Suprapubic skin (tissue), 4 donors: Measurements from ENCODE around the gene KCNK17. TPM values are rescaled to one million over a fixed set of nuclear protein-coding genes. Genes with fewer than 3 reads are reported as not detected.

Experiments used
- DNase-seq, 2 donors: peaks; one replicate each; pipeline ENCODE4 v3.0.0-alpha.2; 2019; ENCODE audit warnings: low spot score in 2 of 2
- H3K27ac ChIP-seq: fragments of 200-600 bp; sonication (generic); one replicate; pipeline ENCODE4 v1.5.1; 2019
- H3K27me3 ChIP-seq: fragments of 200-600 bp; sonication (generic); one replicate; pipeline ENCODE4 v1.5.1; 2019
- H3K36me3 ChIP-seq: fragments of 200-600 bp; sonication (generic); one replicate; pipeline ENCODE4 v1.5.1; 2019
- H3K4me1 ChIP-seq: fragments of 200-600 bp; sonication (generic); one replicate; pipeline ENCODE4 v1.5.1; 2019
- H3K4me3 ChIP-seq: fragments of 200-600 bp; sonication (generic); one replicate; pipeline ENCODE4 v1.5.1; 2019; ENCODE audit warnings: mild to moderate bottlenecking
- H3K9me3 ChIP-seq: fragments of 200-600 bp; sonication (generic); one replicate; pipeline ENCODE4 v1.5.1; 2019
- EP300 ChIP-seq: sonication (generic); formaldehyde crosslinking; IDR thresholded peaks from one replicate; pipeline ENCODE4 v1.6.1; 2017; ENCODE audit warnings: antibody characterized with exemption
- POLR2A ChIP-seq, 2 donors: fragments of 450-650 bp; IDR thresholded peaks; one replicate each; pipeline ENCODE4 v1.6.1; 2017; ENCODE audit warnings: antibody characterized with exemption in 2 of 2, mild to moderate bottlenecking in 2 of 2, moderate library complexity in 2 of 2
- POLR2AphosphoS5 ChIP-seq, 3 donors: sonication (generic); formaldehyde crosslinking; IDR thresholded peaks; one replicate each; pipeline ENCODE4 v1.6.1; 2017; ENCODE audit warnings: antibody characterized with exemption in 3 of 3
- WGBS: methylation state at CpG from one replicate; pipeline ENCODE4 v1.1.5; 2018; 5-methylcytosine and 5-hydroxymethylcytosine counted together
- total RNA-seq, 4 donors: library from RNA; depleted of rRNA; stranded (reverse); fragments of >200 nt; gene quantifications; one replicate each; pipeline ENCODE4 v1.1.0, GENCODE V29; 2016
- TF ChIP-seq, protein P1 (sequence below), 2 donors: fragments of 200-600 bp in 1 of 2; fragments of 450-650 bp in 1 of 2; sonication (generic) in 1 of 2; IDR thresholded peaks; one replicate each; pipeline ENCODE4 v1.5.1; 2016 to 2019; ENCODE audit warnings: antibody characterized with exemption in 2 of 2, mild to moderate bottlenecking in 1 of 2, moderate library complexity in 1 of 2

Gene KCNK17
- total RNA-seq, 4 donors from 2014 or later = not detected

DNA sequence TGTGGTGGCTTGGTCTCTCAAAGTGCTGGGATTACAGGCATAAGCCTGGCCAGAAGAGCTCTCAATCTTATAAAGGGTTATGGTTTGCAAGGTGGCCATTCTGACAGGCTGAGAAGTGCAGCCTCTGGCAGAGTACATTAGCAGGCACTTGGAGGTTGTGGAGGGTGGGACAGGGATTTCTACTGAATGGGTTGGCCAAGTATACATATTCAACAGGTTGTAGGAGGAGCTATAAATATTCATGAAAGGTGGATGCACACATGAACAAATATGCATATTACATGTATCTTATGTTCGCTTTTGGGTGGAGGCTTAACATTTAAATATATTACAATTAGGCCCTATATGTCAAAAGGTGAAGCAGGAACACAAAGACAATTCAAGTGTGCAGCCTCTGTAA, 64.9 kb downstream of the KCNK17 start:
- WGBS = 77% methylated on average over 1 of the region's 1 CpG
- Histone ChIP-seq H3K27ac (no peak overlapping the region), H3K4me1 (no peaks in the 10 kb centered on the region), H3K4me3 (no peak overlapping the region), H3K36me3 (no peaks in the 10 kb centered on the region), H3K27me3 (peaks cover 8% of the 10 kb centered on the region), H3K9me3 (no peaks in the 10 kb centered on the region)
- no peak for DNase-seq
- TF ChIP-seq POLR2A (IDR thresholded peaks at IDR 0.05) = no peak
- TF ChIP-seq EP300 = no peak
- no peak for TF ChIP-seq POLR2AphosphoS5 (IDR thresholded peaks at IDR 0.05)
- TF ChIP-seq, protein P1, sequence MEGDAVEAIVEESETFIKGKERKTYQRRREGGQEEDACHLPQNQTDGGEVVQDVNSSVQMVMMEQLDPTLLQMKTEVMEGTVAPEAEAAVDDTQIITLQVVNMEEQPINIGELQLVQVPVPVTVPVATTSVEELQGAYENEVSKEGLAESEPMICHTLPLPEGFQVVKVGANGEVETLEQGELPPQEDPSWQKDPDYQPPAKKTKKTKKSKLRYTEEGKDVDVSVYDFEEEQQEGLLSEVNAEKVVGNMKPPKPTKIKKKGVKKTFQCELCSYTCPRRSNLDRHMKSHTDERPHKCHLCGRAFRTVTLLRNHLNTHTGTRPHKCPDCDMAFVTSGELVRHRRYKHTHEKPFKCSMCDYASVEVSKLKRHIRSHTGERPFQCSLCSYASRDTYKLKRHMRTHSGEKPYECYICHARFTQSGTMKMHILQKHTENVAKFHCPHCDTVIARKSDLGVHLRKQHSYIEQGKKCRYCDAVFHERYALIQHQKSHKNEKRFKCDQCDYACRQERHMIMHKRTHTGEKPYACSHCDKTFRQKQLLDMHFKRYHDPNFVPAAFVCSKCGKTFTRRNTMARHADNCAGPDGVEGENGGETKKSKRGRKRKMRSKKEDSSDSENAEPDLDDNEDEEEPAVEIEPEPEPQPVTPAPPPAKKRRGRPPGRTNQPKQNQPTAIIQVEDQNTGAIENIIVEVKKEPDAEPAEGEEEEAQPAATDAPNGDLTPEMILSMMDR (IDR thresholded peaks at IDR 0.05) = no peak

Other genes with a start within 250 kb of the KCNK17 start
- gene SAYSD1, start 199.2 kb downstream of the KCNK17 start, total RNA-seq = 10 to 100 TPM; 12.1 to 17.4 (median 14.4) TPM
- gene KCNK5, start 84.9 kb downstream of the KCNK17 start, total RNA-seq = 10 to 100 TPM; 18.6 to 43.9 (median 26.3) TPM
- gene KCNK16, start 8.3 kb upstream of the KCNK17 start, total RNA-seq = not detected